ENCODE results near the gene HOXB6. TPM values are rescaled to one million over a fixed set of nuclear protein-coding genes. Genes with fewer than 3 reads are reported as not detected.

The HOXB6 gene
- total RNA-seq, 1 experiment from 2014 or later, result 64.8 TPM

- Histone ChIP-seq H3K4me2 (ENCODE audit: low read length) (peak overlapping the region; percentile 90; the same call in 1 of the 2 replicates), H3K9me2 (ENCODE audit: insufficient read depth) (no peaks in the 10 kb centered on the region), H3K36me3 (ENCODE audit: control insufficient read depth in 1 of 2, insufficient read depth in 2 of 2, low read length in 2 of 2) (peaks cover 0 to 15% of the 10 kb centered on the region in 2 experiments; a peak in 1 of 4 replicates), H3K4me3 (replicated peaks in 1 of 2; ENCODE audit: low read depth in 1 of 2, low read length in 2 of 2) (no peak overlapping the region), H3K9me3 (ENCODE audit: control insufficient read depth in 1 of 2, insufficient read depth in 1 of 2, low read depth in 1 of 2, low read length in 2 of 2) (no peaks in the 10 kb centered on the region), H3K9ac (ENCODE audit: low read length) (no peak overlapping the region), H3K79me2 (ENCODE audit: insufficient read depth, low read length) (peaks cover 79% of the 10 kb centered on the region), H4K20me1 (ENCODE audit: insufficient read depth) (no peaks in the 10 kb centered on the region), H3K27me3 (ENCODE audit: insufficient read depth, low read length) (no peaks in the 10 kb centered on the region), H3K27ac (ENCODE audit: low read depth, low read length) (no peak overlapping the region), H3K4me1 (ENCODE audit: control insufficient read depth in 1 of 2, insufficient read depth in 2 of 2, low read length in 2 of 2) (peaks cover 17 to 46% of the 10 kb centered on the region in 2 experiments; a peak in 3 of 4 replicates), H2AFZ (ENCODE audit: low read depth, low read length, poor library complexity, severe bottlenecking) (no peak overlapping the region)
- no TSS peak for BruUV-seq (replicated peaks)
- RAD21 ChIA-PET (ENCODE audit: low non-redundant PET in 1 of 2, low total read pairs in 2 of 2, uncharacterized antibody in 2 of 2, unreplicated experiment in 2 of 2), result no interaction called here
- TF ChIP-seq EZH2phosphoT487 (IDR thresholded peaks at IDR 0.05; ENCODE audit: borderline replicate concordance) (no peak), SIN3A (IDR thresholded peaks at IDR 0.05; ENCODE audit: low read depth) (no peak), ZBTB33 (IDR thresholded peaks at IDR 0.05; ENCODE audit: extremely low read depth, insufficient replicate concordance, low read length) (no peak), SP1 (IDR thresholded peaks at IDR 0.05; ENCODE audit: low read depth) (no peak), SRF (IDR thresholded peaks at IDR 0.05; ENCODE audit: low read depth) (no peak), FOSL1 (IDR thresholded peaks at IDR 0.05; ENCODE audit: low read depth) (no peak), MAX (IDR thresholded peaks at IDR 0.05) (no peak)
- no peak for DNase-seq (ENCODE audit: low read depth, low spot score)
- intact Hi-C loops (cut with micrococcal nuclease), result no loop called here
- POLR2A ChIA-PET, result no interaction called here
- no peak for ATAC-seq
- CTCF ChIA-PET, result no interaction called here
Observed at GRCh38 chr17:48644159-48644558, 39.4 kb upstream of the HOXB6 start.

GRCh38 chr17:48643697-48644012 lies 38.9 kb upstream of the HOXB6 start:
- DNase-seq (ENCODE audit: low read depth, low spot score), result no peak
- H3K36me3 ChIP-seq (ENCODE audit: control insufficient read depth in 1 of 2, insufficient read depth in 2 of 2, low read length in 2 of 2), result peaks cover 0 to 15% of the 10 kb centered on the region in 2 experiments; a peak in 1 of 4 replicates
- no peak overlapping the region for H3K4me3 ChIP-seq (replicated peaks in 1 of 2; ENCODE audit: low read depth in 1 of 2, low read length in 2 of 2)
- H3K79me2 ChIP-seq (ENCODE audit: insufficient read depth, low read length), result peaks cover 84% of the 10 kb centered on the region
- no peak overlapping the region for H3K4me2 ChIP-seq (ENCODE audit: low read length)
- H2AFZ ChIP-seq (ENCODE audit: low read depth, low read length, poor library complexity, severe bottlenecking), result no peak overlapping the region
- no TSS peak for BruUV-seq (replicated peaks)
- CTCF ChIA-PET, result no interaction called here
- H3K9me2 ChIP-seq (ENCODE audit: insufficient read depth), result no peaks in the 10 kb centered on the region
- H3K27ac ChIP-seq (ENCODE audit: low read depth, low read length), result no peak overlapping the region
- POLR2A ChIA-PET, result no interaction called here
- no peaks in the 10 kb centered on the region for H4K20me1 ChIP-seq (ENCODE audit: insufficient read depth)
- H3K9me3 ChIP-seq (ENCODE audit: control insufficient read depth in 1 of 2, insufficient read depth in 1 of 2, low read depth in 1 of 2, low read length in 2 of 2), result no peaks in the 10 kb centered on the region
- no peaks in the 10 kb centered on the region for H3K27me3 ChIP-seq (ENCODE audit: insufficient read depth, low read length)
- ATAC-seq, result no peak
- H3K9ac ChIP-seq (ENCODE audit: low read length), result 0 out of 2 replicates have a peak overlapping the region, but pooled peaks have one; percentile 4
- RAD21 ChIA-PET (ENCODE audit: low non-redundant PET in 1 of 2, low total read pairs in 2 of 2, uncharacterized antibody in 2 of 2, unreplicated experiment in 2 of 2), result no interaction called here
- H3K4me1 ChIP-seq (ENCODE audit: control insufficient read depth in 1 of 2, insufficient read depth in 2 of 2, low read length in 2 of 2), result peaks cover 17 to 48% of the 10 kb centered on the region in 2 experiments; a peak in 3 of 4 replicates
- intact Hi-C loops (cut with micrococcal nuclease), result no loop called here
- TF ChIP-seq EGR1 (IDR thresholded peaks at IDR 0.05; ENCODE audit: low read depth) (no peak), MAX (IDR thresholded peaks at IDR 0.05) (no peak), POLR2A (IDR thresholded peaks at IDR 0.05; ENCODE audit: borderline replicate concordance, extremely low read depth, insufficient read depth, insufficient read length) (no peak), YY1 (IDR thresholded peaks at IDR 0.05; ENCODE audit: extremely low read depth, insufficient replicate concordance, low read depth, low read length) (no peak), SP1 (IDR thresholded peaks at IDR 0.05; ENCODE audit: low read depth) (no peak), RAD21 (IDR thresholded peaks at IDR 0.05; ENCODE audit: low read depth) (no peak), SIN3A (IDR thresholded peaks at IDR 0.05; ENCODE audit: low read depth) (no peak), FOSL1 (IDR thresholded peaks at IDR 0.05; ENCODE audit: low read depth) (no peak), CEBPB (IDR thresholded peaks at IDR 0.05; ENCODE audit: low read depth) (no peak), POLR2AphosphoS5 (IDR thresholded peaks at IDR 0.05; ENCODE audit: low read depth, low read length) (no peak), CBX3 (IDR thresholded peaks at IDR 0.05; ENCODE audit: low read depth) (no peak), TCF7L2 (IDR thresholded peaks at IDR 0.05; ENCODE audit: borderline replicate concordance, extremely low read depth, insufficient read depth, insufficient read length) (no peak)
- TF ChIP-seq, protein P1, sequence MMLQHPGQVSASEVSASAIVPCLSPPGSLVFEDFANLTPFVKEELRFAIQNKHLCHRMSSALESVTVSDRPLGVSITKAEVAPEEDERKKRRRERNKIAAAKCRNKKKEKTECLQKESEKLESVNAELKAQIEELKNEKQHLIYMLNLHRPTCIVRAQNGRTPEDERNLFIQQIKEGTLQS (IDR thresholded peaks at IDR 0.05), result no peak
